Ovary (tissue), 3 donors: ENCODE results near the gene SULT4A1.

ENCODE experiments used
- EP300 ChIP-seq: sonication (generic); formaldehyde crosslinking; IDR thresholded peaks from one replicate; pipeline ENCODE4 v1.6.1; 2017; ENCODE audit warnings: antibody characterized with exemption
- POLR2A ChIP-seq: fragments of 450-650 bp; IDR thresholded peaks from one replicate; pipeline ENCODE4 v1.6.1; 2017; ENCODE audit warnings: antibody characterized with exemption, mild to moderate bottlenecking, moderate library complexity
- TF ChIP-seq, protein P1 (sequence below), 3 donors: fragments of 450-650 bp in 2 of 3; fragments of 200-600 bp in 1 of 3; IDR thresholded peaks; one replicate each; pipeline versions ENCODE4 v1.5.1 to v1.8.0; 2016 to 2022; ENCODE audit warnings: antibody characterized with exemption in 3 of 3, mild to moderate bottlenecking in 1 of 3
- donor health status: DM: no; HTN: no; CAD: no.

DNA sequence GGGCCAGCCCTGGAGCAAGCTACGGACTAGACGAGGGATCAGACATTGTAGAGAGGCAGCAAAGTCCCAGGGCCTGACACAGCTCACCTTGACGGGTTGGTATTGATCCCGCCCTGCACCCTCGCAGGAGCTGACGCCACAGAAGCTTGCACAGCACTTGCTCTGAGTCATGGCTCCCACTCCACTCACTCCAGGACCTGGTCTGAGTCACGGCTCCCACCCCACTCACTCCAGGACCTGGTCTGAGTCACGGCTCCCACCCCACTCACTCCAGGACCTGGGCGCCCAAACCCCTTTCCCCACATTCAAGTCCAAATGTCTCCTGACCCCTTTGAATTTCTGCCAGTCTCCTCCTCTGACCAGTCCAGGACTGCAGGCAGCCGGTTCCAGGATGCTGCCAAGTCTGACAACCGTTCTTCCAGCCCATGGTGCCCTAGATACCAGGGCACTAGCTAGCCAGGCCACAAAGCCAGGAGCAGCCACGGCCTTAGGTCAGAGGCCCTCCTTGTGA, 35.5 kb upstream of the SULT4A1 start:
- TF ChIP-seq, protein P1, sequence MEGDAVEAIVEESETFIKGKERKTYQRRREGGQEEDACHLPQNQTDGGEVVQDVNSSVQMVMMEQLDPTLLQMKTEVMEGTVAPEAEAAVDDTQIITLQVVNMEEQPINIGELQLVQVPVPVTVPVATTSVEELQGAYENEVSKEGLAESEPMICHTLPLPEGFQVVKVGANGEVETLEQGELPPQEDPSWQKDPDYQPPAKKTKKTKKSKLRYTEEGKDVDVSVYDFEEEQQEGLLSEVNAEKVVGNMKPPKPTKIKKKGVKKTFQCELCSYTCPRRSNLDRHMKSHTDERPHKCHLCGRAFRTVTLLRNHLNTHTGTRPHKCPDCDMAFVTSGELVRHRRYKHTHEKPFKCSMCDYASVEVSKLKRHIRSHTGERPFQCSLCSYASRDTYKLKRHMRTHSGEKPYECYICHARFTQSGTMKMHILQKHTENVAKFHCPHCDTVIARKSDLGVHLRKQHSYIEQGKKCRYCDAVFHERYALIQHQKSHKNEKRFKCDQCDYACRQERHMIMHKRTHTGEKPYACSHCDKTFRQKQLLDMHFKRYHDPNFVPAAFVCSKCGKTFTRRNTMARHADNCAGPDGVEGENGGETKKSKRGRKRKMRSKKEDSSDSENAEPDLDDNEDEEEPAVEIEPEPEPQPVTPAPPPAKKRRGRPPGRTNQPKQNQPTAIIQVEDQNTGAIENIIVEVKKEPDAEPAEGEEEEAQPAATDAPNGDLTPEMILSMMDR (IDR thresholded peaks at IDR 0.05), result no peak
- no peak for TF ChIP-seq POLR2A
- no peak for TF ChIP-seq EP300
